GM12873 (cell line): ENCODE results near the gene CNTN4.

ENCODE experiments used
- CTCF ChIP-seq: IDR thresholded peaks from 2 replicates; pipeline ENCODE4 v1.5.1; 2012; ENCODE audit warnings: low read depth, mild to moderate bottlenecking, moderate library complexity, low read length, control low read depth; ENCODE audit not compliant: insufficient read depth; ENCODE audit errors: missing control alignments

The CNTN4 gene

DNA sequence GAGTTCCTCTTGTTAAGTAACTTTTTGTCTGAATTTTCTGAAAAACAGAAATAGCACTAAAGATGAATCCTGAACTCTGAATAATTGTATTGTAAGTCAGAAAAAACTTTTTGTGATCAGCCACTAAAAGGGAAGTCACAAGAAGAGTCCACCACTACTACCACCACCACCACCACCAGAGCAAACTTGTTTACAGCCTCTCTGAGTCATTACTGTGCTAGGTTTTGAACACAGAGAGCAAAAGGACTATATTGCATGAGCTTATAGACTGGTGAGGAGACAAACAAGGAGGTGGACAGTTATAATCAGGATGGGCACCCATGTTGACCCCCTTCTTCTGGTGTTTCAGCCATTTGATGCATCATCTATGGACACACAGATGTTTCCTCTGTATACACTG lies 869.8 kb downstream of the CNTN4 start:
- no peak for TF ChIP-seq CTCF

DNA sequence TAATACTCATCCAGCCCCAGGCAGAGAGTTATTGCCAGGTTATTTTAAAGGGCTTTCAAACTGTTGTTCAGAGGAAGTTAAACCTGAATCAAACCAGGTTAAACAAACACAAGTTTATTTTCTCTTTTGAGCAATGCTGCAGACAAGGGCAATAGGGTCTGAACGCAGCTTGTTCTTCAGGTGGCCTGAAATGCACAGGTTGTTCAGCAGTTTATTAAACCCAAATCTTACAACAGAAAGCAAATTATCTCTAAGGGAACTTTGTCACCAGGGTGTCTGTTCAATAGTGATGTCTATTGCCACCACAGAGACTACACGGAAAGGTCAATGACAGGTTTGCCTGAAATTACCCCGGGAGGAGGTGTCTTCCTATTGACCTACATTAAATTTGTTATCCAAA lies 877.5 kb downstream of the CNTN4 start:
- no peak for TF ChIP-seq CTCF

GRCh38 chr3:2976796-2977195 lies 878.1 kb downstream of the CNTN4 start:
- no peak for TF ChIP-seq CTCF

- no peak for TF ChIP-seq CTCF
Observed at GRCh38 chr3:2978977-2979732, 880.5 kb downstream of the CNTN4 start.

DNA sequence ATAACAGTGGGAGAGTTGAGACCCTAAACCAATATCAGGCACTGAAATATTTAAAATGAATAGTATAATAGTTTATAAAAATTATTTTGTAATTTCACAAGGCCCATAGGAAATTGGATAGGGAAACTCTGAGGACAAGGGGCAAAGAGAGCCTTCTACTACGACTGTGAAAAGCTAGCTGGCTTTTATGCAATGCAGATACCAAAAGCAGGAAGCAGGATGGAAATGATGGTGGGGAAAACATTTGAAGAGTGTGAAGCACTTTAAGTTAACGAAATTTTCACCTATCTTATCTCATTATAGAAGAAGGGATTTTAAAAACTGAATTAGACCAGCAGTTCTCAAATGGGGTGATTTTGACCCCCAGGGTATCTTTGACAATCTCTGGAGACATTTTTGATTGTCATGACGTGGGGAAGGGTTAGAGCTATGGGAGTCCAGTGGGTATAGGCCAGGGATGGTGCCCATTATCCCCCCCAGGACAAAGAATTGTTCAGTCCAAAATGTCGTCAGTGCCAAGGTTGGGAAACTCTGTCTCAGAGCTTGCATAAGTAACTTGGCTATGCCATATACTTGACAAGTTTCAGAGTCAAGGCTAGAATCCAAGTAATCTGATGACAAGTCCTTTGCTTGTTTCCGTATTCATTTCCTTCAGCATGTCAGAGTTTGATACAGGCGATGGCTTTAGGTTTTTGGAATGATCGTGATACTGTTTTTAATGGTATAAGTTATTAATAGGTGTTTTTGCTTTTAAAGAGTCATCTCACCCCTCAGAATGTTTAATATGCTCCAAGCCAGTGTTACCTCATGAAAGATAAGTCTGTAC lies 885.6 kb downstream of the CNTN4 start:
- TF ChIP-seq CTCF = no peak

- no peak for TF ChIP-seq CTCF
Observed at GRCh38 chr3:2984831-2985220, 886.2 kb downstream of the CNTN4 start.

GRCh38 chr3:2985479-2985878 lies 886.8 kb downstream of the CNTN4 start:
- TF ChIP-seq CTCF = no peak
